K562 (cell line): ENCODE results near the gene DHX58. TPM values are rescaled to one million over a fixed set of nuclear protein-coding genes. Genes with fewer than 3 reads are reported as not detected.
"Not testable (repeated sequence)": the region's sequence is repeated elsewhere in the genome, so short reads cannot be mapped to it uniquely, and the experiment has no call there.

Experiments used
- ATAC-seq: fragments of 200-7000 bp; cut with Tn5 transposase; 3 replicates; pipeline ENCODE4 v1.9.1; 2020; ENCODE audit warnings: moderate library complexity
- BruUV-seq: library from RNA; stranded (reverse); fragments of 400-500 nt; replicated peaks from 2 replicates; lab custom pipeline; 2021; lab: Mats Ljungman, UMichigan
- CTCF ChIA-PET: fragments of 300-600 bp; formaldehyde crosslinking; extraction: SDS; loops from one replicate; lab custom pipeline; 2021; ENCODE audit warnings: low intra/inter-chr PET ratio; lab: Yijun Ruan, JAX
- POLR2A ChIA-PET: fragments of 300-600, 350-650 bp; sonication (Branson Sonifier 250); formaldehyde crosslinking; extraction: SDS; loops from one replicate; lab custom pipeline; 2021; ENCODE audit warnings: antibody characterized with exemption, inconsistent platforms; lab: Yijun Ruan, JAX
- DNase-seq, 4 experiments: peaks; one replicate each; pipeline versions ENCODE4 v3.0.0 to v3.0.0-alpha.2; 2011 to 2018; ENCODE audit warnings: low spot score in 3 of 4, mixed read lengths in 3 of 4; ENCODE audit errors: extremely low read depth in 1 of 4
- FAIRE-seq: peaks from 2 replicates; lab custom pipeline; 2011; peaks lifted over from hg19 to GRCh38; lab: Jason Lieb, UNC
- H2AFZ ChIP-seq: 2 replicates; pipeline ENCODE4 v1.6.0; 2011; ENCODE audit warnings: low read depth, low read length, control low read depth, inconsistent platforms
- H3K27ac ChIP-seq: fragments of 200-600 bp; 3 replicates; pipeline ENCODE4 v1.8.0; 2011; ENCODE audit warnings: low read depth, mild to moderate bottlenecking, control low read depth, inconsistent platforms, low read length, moderate library complexity, mixed read lengths; ENCODE audit errors: extremely low read depth
- H3K27me3 ChIP-seq, 2 experiments: fragments of 300-600 bp in 1 of 2; 2 replicates in 1 of 2; 3 replicates in 1 of 2; pipeline versions ENCODE4 v1.6.0 to v1.8.0; 2011; ENCODE audit warnings: inconsistent platforms in 2 of 2, low read length in 2 of 2, mild to moderate bottlenecking in 1 of 2, mixed read lengths in 1 of 2, moderate library complexity in 1 of 2; ENCODE audit not compliant: control insufficient read depth in 2 of 2, insufficient read depth in 2 of 2
- H3K36me3 ChIP-seq: fragments of 300-600 bp; 3 replicates; pipeline ENCODE4 v1.8.0; 2011; ENCODE audit warnings: mild to moderate bottlenecking, low read length, inconsistent platforms; ENCODE audit not compliant: control insufficient read depth, insufficient read depth
- H3K4me1 ChIP-seq, 2 experiments: fragments of 200-600 bp in 1 of 2; replicated peaks in 1 of 2; 2 replicates in 1 of 2; 3 replicates in 1 of 2; pipeline versions ENCODE4 v1.5.1 to v1.8.0; 2011; ENCODE audit warnings: inconsistent platforms in 2 of 2, low read length in 2 of 2, mild to moderate bottlenecking in 1 of 2, mixed read lengths in 1 of 2, moderate library complexity in 1 of 2; ENCODE audit not compliant: control insufficient read depth in 2 of 2, insufficient read depth in 2 of 2
- H3K4me2 ChIP-seq: 2 replicates; pipeline ENCODE4 v1.6.1; 2011; ENCODE audit warnings: low read length, control low read depth, inconsistent platforms, mixed read lengths; ENCODE audit not compliant: insufficient read depth
- H3K4me3 ChIP-seq: fragments of 200-600 bp; sonication (generic), shearing (Covaris generic); 2 replicates; pipeline ENCODE4 v1.5.1; 2016; ENCODE audit warnings: control low read depth, inconsistent platforms
- H3K79me2 ChIP-seq: fragments of 200-600 bp; 3 replicates; pipeline ENCODE4 v1.8.0; 2011; ENCODE audit warnings: low read length, inconsistent platforms; ENCODE audit not compliant: control insufficient read depth, insufficient read depth
- H3K9ac ChIP-seq, 2 experiments: 2 replicates each; pipeline versions ENCODE4 v1.6.0 to v1.6.1; 2011; ENCODE audit warnings: low read depth in 2 of 2, low read length in 2 of 2, control low read depth in 1 of 2, inconsistent platforms in 1 of 2, mild to moderate bottlenecking in 1 of 2, mixed read lengths in 1 of 2; ENCODE audit not compliant: insufficient read depth in 1 of 2
- H3K9me1 ChIP-seq: one replicate; pipeline ENCODE4 v1.6.0; 2011; ENCODE audit warnings: inconsistent platforms, mild to moderate bottlenecking, low read length, moderate library complexity; ENCODE audit not compliant: control insufficient read depth, insufficient read depth
- H3K9me3 ChIP-seq: replicated peaks from 2 replicates; pipeline ENCODE4 v1.5.1; 2011; ENCODE audit warnings: low read depth, low read length, inconsistent platforms; ENCODE audit not compliant: control insufficient read depth, insufficient read depth
- H4K20me1 ChIP-seq: replicated peaks from 2 replicates; pipeline ENCODE4 v1.6.1; 2011; ENCODE audit warnings: low read length, inconsistent platforms, mixed read lengths; ENCODE audit not compliant: control insufficient read depth, insufficient read depth
- AFF4 ChIP-seq: sonication (generic); formaldehyde crosslinking; IDR thresholded peaks from 2 replicates; pipeline ENCODE4 v1.8.0; 2023; ENCODE audit warnings: mild to moderate bottlenecking, missing genetic modification reagents
- ZNF311 ChIP-seq: fragments of 250-450 bp; sonication (Bioruptor Pico); IDR thresholded peaks from 2 replicates; pipeline ENCODE4 v1.4.0; 2020; ENCODE audit warnings: mild to moderate bottlenecking, moderate library complexity
- WGBS: fragments of 100-300 bp; shearing (Covaris generic); methylation state at CpG from one replicate; pipeline ENCODE4 v1.1.6; 2016; ENCODE audit warnings: low coverage, mixed read lengths; ENCODE audit not compliant: insufficient coverage; ENCODE audit errors: missing lambda C conversion rate; 5-methylcytosine and 5-hydroxymethylcytosine counted together
- in situ Hi-C: fragments of 300-500 bp; cut with MboI; formaldehyde crosslinking; loops from 4 replicates; pipeline ENCODE4 v1.15.0; 2018; ENCODE audit warnings: inconsistent platforms, mixed read lengths
- intact Hi-C: fragments of 100-400 bp; cut with micrococcal nuclease; formaldehyde crosslinking; loops from 2 replicates; pipeline ENCODE4 v1.14.2; 2022
- polyA plus RNA-seq, 8 experiments: library from polyadenylated mRNA; depleted of rRNA in 4 of 8; stranded (reverse) in 5 of 8; unstranded in 3 of 8; fragments of >200 nt; fragmentation: Nextera tagmentation in 2 of 8; fragmentation: Illumina TruSeq in 1 of 8; extraction: Ambion mirVana in 2 of 8; extraction: Trizol in 1 of 8; gene quantifications; 2 replicates each; pipeline versions ENCODE4 v1.2.1 to v1.2.3, GENCODE V29; 2011 to 2014; ENCODE audit warnings: inconsistent platforms in 1 of 8, missing spikeins in 1 of 8
- total RNA-seq, 7 experiments: library from RNA; depleted of rRNA in 6 of 7; stranded (reverse); fragments of >200 nt in 6 of 7; fragmentation: Illumina TruSeq in 2 of 7; extraction: Trizol in 2 of 7; gene quantifications; 2 replicates each; pipeline versions ENCODE4 v1.2.1 to v1.2.3, GENCODE V29; 2011 to 2021; ENCODE audit warnings: low replicate concordance in 1 of 7
- TF ChIP-seq, protein P1 (sequence below), 2 experiments: fragments of 450-650 bp in 1 of 2; sonication (generic) in 1 of 2; formaldehyde crosslinking in 1 of 2; IDR thresholded peaks in 1 of 2; conservative IDR thresholded peaks in 1 of 2; 2 replicates each; pipeline versions ENCODE4 v1.6.1 to v1.8.1; 2016 to 2023; ENCODE audit warnings: mild to moderate bottlenecking in 2 of 2, moderate library complexity in 2 of 2, inconsistent platforms in 1 of 2, missing genetic modification reagents in 1 of 2

Gene DHX58
- total and polyA plus RNA-seq, 9 of the 15 experiments (the other 6 are each of a cell fraction or from before 2014, with no cell fraction given) = 0.15 to 3.0 (median 1.4) TPM

DNA sequence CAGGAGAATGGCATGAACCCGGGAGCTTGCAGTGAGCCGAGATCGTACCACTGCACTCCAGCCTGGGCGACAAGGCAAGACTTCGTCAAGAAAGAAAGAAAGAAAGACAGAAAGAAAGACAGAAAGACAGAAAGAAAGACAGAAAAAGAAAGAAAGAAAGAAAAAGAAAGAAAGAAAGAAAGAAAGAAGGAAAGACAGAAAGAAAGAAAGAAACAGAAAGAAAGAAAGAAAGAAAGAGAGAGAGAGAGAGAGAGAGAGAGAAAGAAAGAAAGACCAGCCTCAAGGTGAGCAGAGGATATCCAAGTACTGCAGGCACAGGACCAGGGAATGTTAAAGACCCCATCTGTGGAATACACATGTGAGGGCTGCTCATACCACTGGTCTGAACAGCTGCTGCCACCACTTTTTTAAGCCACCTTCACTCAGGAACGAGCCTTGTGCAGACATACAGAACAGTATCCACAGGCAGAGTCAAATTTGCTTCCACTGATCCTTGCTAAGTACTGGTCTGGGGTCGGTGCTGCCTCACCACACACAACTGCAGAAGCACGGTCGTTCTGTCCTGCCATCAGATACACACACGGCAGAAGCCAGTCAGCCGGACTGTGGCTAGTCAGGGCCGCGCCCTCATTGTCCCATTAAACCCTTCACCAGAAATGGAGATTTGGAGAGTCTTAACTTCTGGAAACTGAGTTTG lies 34.5 kb upstream of the DHX58 start (continued):
- TF ChIP-seq AFF4 (CRISPR knock-in tag) (no peak), ZNF311 (CRISPR knock-in tag) (no peak)
- TF ChIP-seq, protein P1, sequence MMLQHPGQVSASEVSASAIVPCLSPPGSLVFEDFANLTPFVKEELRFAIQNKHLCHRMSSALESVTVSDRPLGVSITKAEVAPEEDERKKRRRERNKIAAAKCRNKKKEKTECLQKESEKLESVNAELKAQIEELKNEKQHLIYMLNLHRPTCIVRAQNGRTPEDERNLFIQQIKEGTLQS (IDR thresholded peaks at IDR 0.05) = no peak
- TF ChIP-seq, protein P1 (CRISPR knock-in tag; conservative IDR thresholded peaks at IDR 0.05) = no peak

GRCh38 chr17:42143138-42143537 lies 30.6 kb upstream of the DHX58 start:
- peaks cover 70% of the 10 kb centered on the region for H3K79me2 ChIP-seq
- in situ Hi-C loops, H3K9me3 ChIP-seq, ATAC-seq, H3K4me1 ChIP-seq, H3K4me3 ChIP-seq, DNase-seq, H3K9ac ChIP-seq, H2AFZ ChIP-seq, H3K4me2 ChIP-seq, CTCF ChIA-PET, intact Hi-C loops, H3K27ac ChIP-seq, H3K27me3 ChIP-seq, H3K9me1 ChIP-seq, BruUV-seq: not testable (repeated sequence)
- FAIRE-seq = peak; percentile 67
- peaks cover 20% of the 10 kb centered on the region; the same call in 1 of the 2 replicates for H4K20me1 ChIP-seq
- peaks cover 66% of the 10 kb centered on the region; the same call in 2 of the 3 replicates for H3K36me3 ChIP-seq
- POLR2A ChIA-PET = interaction anchor here (0.8 to 1.6 kb wide), 4 partner anchors 10 to 52 kb away, joined by 3 to 6 read pairs (median 4); partner anchors contain the start of gene GHDC
- WGBS = 88% methylated on average over 4 of the region's 4 CpGs
